Mucosa of stomach (tissue), 1 donor: ENCODE data around the gene ERP27.
A peak's percentile ranks its signal among the peaks of the same experiment; 100 is the strongest.

Source experiments
- H3K27me3 ChIP-seq: one replicate; pipeline ENCODE4 v1.7.0; 2013; ENCODE audit warnings: mild to moderate bottlenecking, low read length; ENCODE audit not compliant: control insufficient read depth, insufficient read depth
- H3K36me3 ChIP-seq: one replicate; pipeline ENCODE4 v1.7.0; 2013; ENCODE audit warnings: low read length; ENCODE audit not compliant: control insufficient read depth, insufficient read depth
- H3K4me1 ChIP-seq: one replicate; pipeline ENCODE4 v1.7.0; 2013; ENCODE audit warnings: mild to moderate bottlenecking, low read length; ENCODE audit not compliant: control insufficient read depth, insufficient read depth
- H3K4me3 ChIP-seq: one replicate; pipeline ENCODE4 v1.7.0; 2013; ENCODE audit warnings: low read length
- H3K9ac ChIP-seq: one replicate; pipeline ENCODE4 v1.7.0; 2013; ENCODE audit warnings: mild to moderate bottlenecking, low read length, moderate library complexity
- H3K9me3 ChIP-seq: one replicate; pipeline ENCODE4 v1.7.0; 2013; ENCODE audit warnings: mild to moderate bottlenecking, low read length, moderate library complexity; ENCODE audit not compliant: control insufficient read depth
- donor health status: Pancreatic carcinoma.

Gene ERP27

GRCh38 chr12:14890701-14891100 lies 47.6 kb downstream of the ERP27 start:
- Histone ChIP-seq H3K36me3 (no peaks in the 10 kb centered on the region), H3K4me3 (no peak overlapping the region), H3K4me1 (no peaks in the 10 kb centered on the region), H3K27me3 (no peaks in the 10 kb centered on the region), H3K9ac (no peak overlapping the region), H3K9me3 (no peaks in the 10 kb centered on the region)

- Histone ChIP-seq H3K9ac (no peak overlapping the region), H3K36me3 (no peaks in the 10 kb centered on the region), H3K4me1 (peaks cover 4% of the 10 kb centered on the region), H3K9me3 (no peaks in the 10 kb centered on the region), H3K27me3 (no peaks in the 10 kb centered on the region), H3K4me3 (no peak overlapping the region)
These were observed 52.1 kb downstream of the ERP27 start for GRCh38 chr12:14886271-14886670.

- Histone ChIP-seq H3K27me3 (no peaks in the 10 kb centered on the region), H3K4me3 (peak within 1 kb of the TSS; percentile 3), H3K4me1 (peaks cover 4% of the 10 kb centered on the region), H3K36me3 (no peaks in the 10 kb centered on the region), H3K9ac (peak within 1 kb of the TSS; percentile 36), H3K9me3 (no peaks in the 10 kb centered on the region)
These were observed 52.6 kb downstream of the ERP27 start, which contains the start of gene MGP for GRCh38 chr12:14885718-14886221. MGP (minus strand) TSS chr12:14885854; CDS start chr12:14885791, 63 bp downstream.

- peak overlapping the region; percentile 33 for H3K9ac ChIP-seq
- H3K4me3 ChIP-seq, result no peak overlapping the region
- no peaks in the 10 kb centered on the region for H3K27me3 ChIP-seq
- H3K36me3 ChIP-seq, result no peaks in the 10 kb centered on the region
- peaks cover 4% of the 10 kb centered on the region for H3K4me1 ChIP-seq
- H3K9me3 ChIP-seq, result no peaks in the 10 kb centered on the region
These were observed 53.9 kb downstream of the ERP27 start for GRCh38 chr12:14884458-14884878.

GRCh38 chr12:14883686-14884085 lies 54.7 kb downstream of the ERP27 start:
- no peaks in the 10 kb centered on the region for H3K36me3 ChIP-seq
- no peak overlapping the region for H3K4me3 ChIP-seq
- H3K9me3 ChIP-seq, result no peaks in the 10 kb centered on the region
- no peaks in the 10 kb centered on the region for H3K27me3 ChIP-seq
- H3K4me1 ChIP-seq, result peaks cover 4% of the 10 kb centered on the region
- no peak overlapping the region for H3K9ac ChIP-seq

- no peak overlapping the region for H3K9ac ChIP-seq
- peaks cover 4% of the 10 kb centered on the region for H3K4me1 ChIP-seq
- H3K9me3 ChIP-seq, result no peaks in the 10 kb centered on the region
- H3K4me3 ChIP-seq, result no peak overlapping the region
- no peaks in the 10 kb centered on the region for H3K27me3 ChIP-seq
- no peaks in the 10 kb centered on the region for H3K36me3 ChIP-seq
These were observed 57.4 kb downstream of the ERP27 start for GRCh38 chr12:14880890-14881453.

- H3K36me3 ChIP-seq, result no peaks in the 10 kb centered on the region
- H3K4me3 ChIP-seq, result no peak overlapping the region
- no peaks in the 10 kb centered on the region for H3K9me3 ChIP-seq
- peaks cover 1% of the 10 kb centered on the region for H3K4me1 ChIP-seq
- no peak overlapping the region for H3K9ac ChIP-seq
- no peaks in the 10 kb centered on the region for H3K27me3 ChIP-seq
These were observed 59.0 kb downstream of the ERP27 start for GRCh38 chr12:14879222-14879933.

GRCh38 chr12:14878488-14878887 lies 59.8 kb downstream of the ERP27 start:
- Histone ChIP-seq H3K36me3 (no peaks in the 10 kb centered on the region), H3K4me3 (no peak overlapping the region), H3K4me1 (no peaks in the 10 kb centered on the region), H3K27me3 (no peaks in the 10 kb centered on the region), H3K9me3 (no peaks in the 10 kb centered on the region), H3K9ac (no peak overlapping the region)

GRCh38 chr12:14876833-14877232 lies 61.5 kb downstream of the ERP27 start:
- H3K36me3 ChIP-seq, result no peaks in the 10 kb centered on the region
- no peaks in the 10 kb centered on the region for H3K4me1 ChIP-seq
- H3K9me3 ChIP-seq, result no peaks in the 10 kb centered on the region
- H3K4me3 ChIP-seq, result no peak overlapping the region
- no peak overlapping the region for H3K9ac ChIP-seq
- no peaks in the 10 kb centered on the region for H3K27me3 ChIP-seq

GRCh38 chr12:14874882-14875281 lies 63.5 kb downstream of the ERP27 start:
- no peaks in the 10 kb centered on the region for H3K36me3 ChIP-seq
- H3K9ac ChIP-seq, result no peak overlapping the region
- no peaks in the 10 kb centered on the region for H3K9me3 ChIP-seq
- no peak overlapping the region for H3K4me3 ChIP-seq
- H3K4me1 ChIP-seq, result no peaks in the 10 kb centered on the region
- no peaks in the 10 kb centered on the region for H3K27me3 ChIP-seq

GRCh38 chr12:14873440-14874185 lies 64.7 kb downstream of the ERP27 start:
- Histone ChIP-seq H3K4me1 (peaks cover 6% of the 10 kb centered on the region), H3K4me3 (no peak overlapping the region), H3K36me3 (no peaks in the 10 kb centered on the region), H3K9me3 (no peaks in the 10 kb centered on the region), H3K27me3 (no peaks in the 10 kb centered on the region), H3K9ac (no peak overlapping the region)

GRCh38 chr12:14871886-14872285 lies 66.5 kb downstream of the ERP27 start:
- H3K4me1 ChIP-seq, result peaks cover 6% of the 10 kb centered on the region
- no peak overlapping the region for H3K4me3 ChIP-seq
- H3K36me3 ChIP-seq, result no peaks in the 10 kb centered on the region
- no peaks in the 10 kb centered on the region for H3K9me3 ChIP-seq
- no peak overlapping the region for H3K9ac ChIP-seq
- H3K27me3 ChIP-seq, result no peaks in the 10 kb centered on the region
